HEK293 (cell line): Measurements from ENCODE around the gene ENOSF1.

ENCODE experiments used
- TCF7L2 ChIP-seq: IDR thresholded peaks from 2 replicates; pipeline ENCODE4 v1.6.1; 2011; ENCODE audit warnings: low read depth, mild to moderate bottlenecking, inconsistent platforms, low read length, moderate library complexity, borderline replicate concordance
- ZNF155 ChIP-seq: fragments of 450-650 bp; formaldehyde crosslinking; IDR thresholded peaks from 2 replicates; pipeline ENCODE4 v1.5.1; 2016; ENCODE audit warnings: missing biosample characterization, missing genetic modification characterization
- TF ChIP-seq, protein P1 (sequence below): fragments of 450-650 bp; formaldehyde crosslinking; IDR thresholded peaks from 2 replicates; pipeline ENCODE4 v1.5.1; 2016; ENCODE audit warnings: missing biosample characterization, missing genetic modification characterization
- TF ChIP-seq, protein P2 (sequence below): fragments of 450-650 bp; formaldehyde crosslinking; IDR thresholded peaks from 2 replicates; pipeline ENCODE4 v1.5.1; 2016; ENCODE audit warnings: missing biosample characterization, missing genetic modification characterization
- TF ChIP-seq, protein P3 (sequence below): fragments of 450-650 bp; formaldehyde crosslinking; IDR thresholded peaks from 2 replicates; pipeline ENCODE4 v1.5.1; 2016; ENCODE audit warnings: missing biosample characterization, missing genetic modification characterization

DNA sequence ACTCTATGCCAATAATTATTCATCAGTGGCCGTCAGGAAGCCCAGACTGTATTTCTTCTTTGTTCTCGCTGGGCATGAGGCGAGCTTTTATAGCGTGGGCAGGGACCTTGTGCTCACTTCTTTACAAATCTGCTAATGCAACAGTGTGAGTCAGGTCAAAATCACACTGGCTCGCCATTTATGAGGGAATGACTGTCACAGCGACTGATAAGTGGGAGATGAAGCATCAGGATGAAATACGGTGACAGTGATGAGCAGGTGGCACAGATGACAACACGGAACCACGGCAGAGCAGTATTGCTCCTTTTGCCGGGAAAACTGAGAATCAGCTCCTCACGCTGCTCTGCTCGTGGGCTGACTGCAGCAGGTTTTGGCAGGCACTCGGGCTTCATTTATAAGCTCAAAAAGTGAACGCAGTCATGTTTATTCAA lies 34.5 kb downstream of the ENOSF1 start:
- TF ChIP-seq, protein P1, sequence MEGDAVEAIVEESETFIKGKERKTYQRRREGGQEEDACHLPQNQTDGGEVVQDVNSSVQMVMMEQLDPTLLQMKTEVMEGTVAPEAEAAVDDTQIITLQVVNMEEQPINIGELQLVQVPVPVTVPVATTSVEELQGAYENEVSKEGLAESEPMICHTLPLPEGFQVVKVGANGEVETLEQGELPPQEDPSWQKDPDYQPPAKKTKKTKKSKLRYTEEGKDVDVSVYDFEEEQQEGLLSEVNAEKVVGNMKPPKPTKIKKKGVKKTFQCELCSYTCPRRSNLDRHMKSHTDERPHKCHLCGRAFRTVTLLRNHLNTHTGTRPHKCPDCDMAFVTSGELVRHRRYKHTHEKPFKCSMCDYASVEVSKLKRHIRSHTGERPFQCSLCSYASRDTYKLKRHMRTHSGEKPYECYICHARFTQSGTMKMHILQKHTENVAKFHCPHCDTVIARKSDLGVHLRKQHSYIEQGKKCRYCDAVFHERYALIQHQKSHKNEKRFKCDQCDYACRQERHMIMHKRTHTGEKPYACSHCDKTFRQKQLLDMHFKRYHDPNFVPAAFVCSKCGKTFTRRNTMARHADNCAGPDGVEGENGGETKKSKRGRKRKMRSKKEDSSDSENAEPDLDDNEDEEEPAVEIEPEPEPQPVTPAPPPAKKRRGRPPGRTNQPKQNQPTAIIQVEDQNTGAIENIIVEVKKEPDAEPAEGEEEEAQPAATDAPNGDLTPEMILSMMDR, result no peak
- no peak for TF ChIP-seq TCF7L2
- no peak for TF ChIP-seq ZNF155
- TF ChIP-seq, protein P2, sequence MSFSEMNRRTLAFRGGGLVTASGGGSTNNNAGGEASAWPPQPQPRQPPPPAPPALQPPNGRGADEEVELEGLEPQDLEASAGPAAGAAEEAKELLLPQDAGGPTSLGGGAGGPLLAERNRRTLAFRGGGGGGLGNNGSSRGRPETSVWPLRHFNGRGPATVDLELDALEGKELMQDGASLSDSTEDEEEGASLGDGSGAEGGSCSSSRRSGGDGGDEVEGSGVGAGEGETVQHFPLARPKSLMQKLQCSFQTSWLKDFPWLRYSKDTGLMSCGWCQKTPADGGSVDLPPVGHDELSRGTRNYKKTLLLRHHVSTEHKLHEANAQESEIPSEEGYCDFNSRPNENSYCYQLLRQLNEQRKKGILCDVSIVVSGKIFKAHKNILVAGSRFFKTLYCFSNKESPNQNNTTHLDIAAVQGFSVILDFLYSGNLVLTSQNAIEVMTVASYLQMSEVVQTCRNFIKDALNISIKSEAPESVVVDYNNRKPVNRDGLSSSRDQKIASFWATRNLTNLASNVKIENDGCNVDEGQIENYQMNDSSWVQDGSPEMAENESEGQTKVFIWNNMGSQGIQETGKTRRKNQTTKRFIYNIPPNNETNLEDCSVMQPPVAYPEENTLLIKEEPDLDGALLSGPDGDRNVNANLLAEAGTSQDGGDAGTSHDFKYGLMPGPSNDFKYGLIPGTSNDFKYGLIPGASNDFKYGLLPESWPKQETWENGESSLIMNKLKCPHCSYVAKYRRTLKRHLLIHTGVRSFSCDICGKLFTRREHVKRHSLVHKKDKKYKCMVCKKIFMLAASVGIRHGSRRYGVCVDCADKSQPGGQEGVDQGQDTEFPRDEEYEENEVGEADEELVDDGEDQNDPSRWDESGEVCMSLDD (tag by site-specific recombination), result no peak
- TF ChIP-seq, protein P3, sequence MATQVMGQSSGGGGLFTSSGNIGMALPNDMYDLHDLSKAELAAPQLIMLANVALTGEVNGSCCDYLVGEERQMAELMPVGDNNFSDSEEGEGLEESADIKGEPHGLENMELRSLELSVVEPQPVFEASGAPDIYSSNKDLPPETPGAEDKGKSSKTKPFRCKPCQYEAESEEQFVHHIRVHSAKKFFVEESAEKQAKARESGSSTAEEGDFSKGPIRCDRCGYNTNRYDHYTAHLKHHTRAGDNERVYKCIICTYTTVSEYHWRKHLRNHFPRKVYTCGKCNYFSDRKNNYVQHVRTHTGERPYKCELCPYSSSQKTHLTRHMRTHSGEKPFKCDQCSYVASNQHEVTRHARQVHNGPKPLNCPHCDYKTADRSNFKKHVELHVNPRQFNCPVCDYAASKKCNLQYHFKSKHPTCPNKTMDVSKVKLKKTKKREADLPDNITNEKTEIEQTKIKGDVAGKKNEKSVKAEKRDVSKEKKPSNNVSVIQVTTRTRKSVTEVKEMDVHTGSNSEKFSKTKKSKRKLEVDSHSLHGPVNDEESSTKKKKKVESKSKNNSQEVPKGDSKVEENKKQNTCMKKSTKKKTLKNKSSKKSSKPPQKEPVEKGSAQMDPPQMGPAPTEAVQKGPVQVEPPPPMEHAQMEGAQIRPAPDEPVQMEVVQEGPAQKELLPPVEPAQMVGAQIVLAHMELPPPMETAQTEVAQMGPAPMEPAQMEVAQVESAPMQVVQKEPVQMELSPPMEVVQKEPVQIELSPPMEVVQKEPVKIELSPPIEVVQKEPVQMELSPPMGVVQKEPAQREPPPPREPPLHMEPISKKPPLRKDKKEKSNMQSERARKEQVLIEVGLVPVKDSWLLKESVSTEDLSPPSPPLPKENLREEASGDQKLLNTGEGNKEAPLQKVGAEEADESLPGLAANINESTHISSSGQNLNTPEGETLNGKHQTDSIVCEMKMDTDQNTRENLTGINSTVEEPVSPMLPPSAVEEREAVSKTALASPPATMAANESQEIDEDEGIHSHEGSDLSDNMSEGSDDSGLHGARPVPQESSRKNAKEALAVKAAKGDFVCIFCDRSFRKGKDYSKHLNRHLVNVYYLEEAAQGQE, result no peak
